Measurements from ENCODE around the gene CHL1.

- TF ChIP-seq, protein P1, sequence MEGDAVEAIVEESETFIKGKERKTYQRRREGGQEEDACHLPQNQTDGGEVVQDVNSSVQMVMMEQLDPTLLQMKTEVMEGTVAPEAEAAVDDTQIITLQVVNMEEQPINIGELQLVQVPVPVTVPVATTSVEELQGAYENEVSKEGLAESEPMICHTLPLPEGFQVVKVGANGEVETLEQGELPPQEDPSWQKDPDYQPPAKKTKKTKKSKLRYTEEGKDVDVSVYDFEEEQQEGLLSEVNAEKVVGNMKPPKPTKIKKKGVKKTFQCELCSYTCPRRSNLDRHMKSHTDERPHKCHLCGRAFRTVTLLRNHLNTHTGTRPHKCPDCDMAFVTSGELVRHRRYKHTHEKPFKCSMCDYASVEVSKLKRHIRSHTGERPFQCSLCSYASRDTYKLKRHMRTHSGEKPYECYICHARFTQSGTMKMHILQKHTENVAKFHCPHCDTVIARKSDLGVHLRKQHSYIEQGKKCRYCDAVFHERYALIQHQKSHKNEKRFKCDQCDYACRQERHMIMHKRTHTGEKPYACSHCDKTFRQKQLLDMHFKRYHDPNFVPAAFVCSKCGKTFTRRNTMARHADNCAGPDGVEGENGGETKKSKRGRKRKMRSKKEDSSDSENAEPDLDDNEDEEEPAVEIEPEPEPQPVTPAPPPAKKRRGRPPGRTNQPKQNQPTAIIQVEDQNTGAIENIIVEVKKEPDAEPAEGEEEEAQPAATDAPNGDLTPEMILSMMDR (conservative IDR thresholded peaks at IDR 0.05) = no peak
- TF ChIP-seq EZH2 (IDR thresholded peaks at IDR 0.05; ENCODE audit: low read depth) = no peak
Observed at GRCh38 chr3:364287-364686, 167.7 kb downstream of the CHL1 start.
